ENCODE measurements around the gene GNB1. TPM values are rescaled to one million over a fixed set of nuclear protein-coding genes. Genes with fewer than 3 reads are reported as not detected.

The GNB1 gene
- total RNA-seq, 2 experiments from 2014 or later: 138 to 149 TPM

- H3K4me1 Mint-ChIP-seq (ENCODE audit: low read depth): peaks cover 4% of the 10 kb centered on the region
- CTCF ChIA-PET: interaction anchor here (3.1 kb wide), 1 partner anchor 10 kb away, joined by 13 read pairs; no protein-coding TSS in a partner anchor
- peak within 1 kb of the TSS; percentile 72 for H3K4me3 Mint-ChIP-seq
- H3K9me3 Mint-ChIP-seq: no peaks in the 10 kb centered on the region
- Histone ChIP-seq H3K4me1 (ENCODE audit: insufficient read depth, low read length) (peaks cover 26% of the 10 kb centered on the region), H3K36me3 (ENCODE audit: insufficient read depth, low read length) (no peaks in the 10 kb centered on the region), H3K9me3 (ENCODE audit: control insufficient read depth in 1 of 2, insufficient read depth in 1 of 2, low read length in 2 of 2) (no peaks in the 10 kb centered on the region), H3K4me3 (ENCODE audit: low read length) (peak within 1 kb of the TSS; percentile 50), H3K27me3 (ENCODE audit: control insufficient read depth in 1 of 2, insufficient read depth in 2 of 2, low read length in 2 of 2) (no peaks in the 10 kb centered on the region), H3K27ac (ENCODE audit: low read depth in 1 of 2, low read length in 2 of 2) (peak within 1 kb of the TSS; percentile 41 to 52)
- H3K27ac Mint-ChIP-seq: peak within 1 kb of the TSS; percentile 81
- no peaks in the 10 kb centered on the region for H3K36me3 Mint-ChIP-seq (ENCODE audit: low read depth)
- no peak for TF ChIP-seq CTCF (IDR thresholded peaks at IDR 0.05)
- H3K27me3 Mint-ChIP-seq: no peaks in the 10 kb centered on the region
- ATAC-seq (ENCODE audit: poor library complexity) (peak; percentile 6), DNase-seq (no peak)
- intact Hi-C loops (cut with DNase I, micrococcal nuclease): loop anchor here (1.0 to 5.0 kb wide), 2 partner anchors 10 to 213 kb away; no protein-coding TSS in a partner anchor
- POLR2A ChIA-PET: interaction anchor here (0.8 to 1.7 kb wide), 2 partner anchors 10 kb away, joined by 5 to 6 read pairs; no protein-coding TSS in a partner anchor
These were observed 28.0 kb upstream of the GNB1 start, which contains the start of gene TMEM52 for GRCh38 chr1:1918901-1919303. Gene TMEM52 (minus strand): TSS chr1:1919279. CDS start chr1:1919265, 14 bp downstream.

DNA sequence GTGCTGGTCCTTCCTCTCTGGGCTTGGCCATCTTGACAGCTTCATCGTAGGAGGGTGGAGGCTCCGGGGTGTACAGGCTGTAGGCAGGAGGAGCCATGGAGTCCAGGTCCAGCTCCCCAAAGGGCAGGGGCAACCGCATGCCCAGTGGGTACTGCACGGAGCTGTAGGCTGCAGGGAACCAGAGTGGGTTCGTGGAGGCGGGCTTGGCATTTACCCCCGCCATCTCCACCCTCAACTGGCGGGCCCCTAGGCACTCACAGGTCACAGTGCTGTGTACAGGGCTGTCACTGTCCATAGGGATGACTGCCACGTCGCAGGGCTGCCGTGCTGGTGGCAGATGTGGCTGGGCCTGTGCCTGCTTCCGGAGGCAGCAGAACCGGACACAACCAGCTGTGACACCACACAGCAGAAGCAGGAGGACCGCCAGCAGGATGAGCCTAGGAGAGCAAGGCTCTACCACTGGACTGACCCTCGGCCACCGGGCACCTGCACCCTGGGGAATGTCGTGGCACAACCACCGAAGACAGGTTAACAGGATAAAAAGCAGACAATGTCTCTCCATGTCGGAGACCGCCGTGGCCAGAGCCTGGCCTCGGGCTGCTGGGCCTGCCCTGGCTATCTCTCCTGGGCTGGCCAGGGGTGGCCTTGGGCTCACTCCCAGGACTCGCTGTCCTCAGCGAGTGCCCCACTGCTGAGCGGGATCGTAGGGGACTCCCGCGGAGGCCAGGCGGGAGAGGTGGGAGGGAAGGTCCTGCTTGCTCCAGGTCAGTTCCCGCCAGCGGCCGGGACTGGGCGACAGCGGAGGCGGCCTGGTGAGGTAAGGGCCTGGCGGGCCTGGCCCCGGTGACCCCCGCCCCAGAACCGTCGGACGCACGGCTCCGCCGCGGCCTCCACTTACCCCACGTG, 27.4 kb upstream of the GNB1 start:
- Mint-ChIP-seq H3K36me3 (ENCODE audit: low read depth) (no peaks in the 10 kb centered on the region), H3K9me3 (no peaks in the 10 kb centered on the region), H3K4me3 (peak overlapping the region; percentile 51), H3K27me3 (no peaks in the 10 kb centered on the region), H3K4me1 (ENCODE audit: low read depth) (peaks cover 4% of the 10 kb centered on the region), H3K27ac (no peak overlapping the region)
- intact Hi-C loops (cut with DNase I, micrococcal nuclease): loop anchor here in 1 of 2 experiments (5.0 kb wide), 1 partner anchor 214 kb away; no protein-coding TSS in a partner anchor
- no peak overlapping the region for H3K27ac ChIP-seq (ENCODE audit: low read depth in 1 of 2, low read length in 2 of 2)
- peak overlapping the region; percentile 50 for H3K4me3 ChIP-seq (ENCODE audit: low read length)
- TF ChIP-seq CTCF (IDR thresholded peaks at IDR 0.05): no peak
- CTCF ChIA-PET: interaction anchor here (1.3 to 3.1 kb wide), 2 partner anchors 9 kb away, joined by 5 to 13 read pairs; no protein-coding TSS in a partner anchor
- peak in 1 of 14 experiments; percentile 51 for DNase-seq
- POLR2A ChIA-PET: interaction anchor here (1.7 kb wide), 1 partner anchor 9 kb away, joined by 6 read pairs; no protein-coding TSS in a partner anchor
- H3K27me3 ChIP-seq (ENCODE audit: control insufficient read depth in 1 of 2, insufficient read depth in 2 of 2, low read length in 2 of 2): no peaks in the 10 kb centered on the region
- ATAC-seq (ENCODE audit: poor library complexity): no peak
- H3K4me1 ChIP-seq (ENCODE audit: insufficient read depth, low read length): peaks cover 26% of the 10 kb centered on the region
- H3K36me3 ChIP-seq (ENCODE audit: insufficient read depth, low read length): no peaks in the 10 kb centered on the region
- H3K9me3 ChIP-seq (ENCODE audit: control insufficient read depth in 1 of 2, insufficient read depth in 1 of 2, low read length in 2 of 2): no peaks in the 10 kb centered on the region

- H3K27me3 ChIP-seq (ENCODE audit: control insufficient read depth in 1 of 2, insufficient read depth in 2 of 2, low read length in 2 of 2): no peaks in the 10 kb centered on the region
- DNase-seq: peak in 1 of 14 experiments; percentile 38
- Mint-ChIP-seq H3K36me3 (ENCODE audit: low read depth) (no peaks in the 10 kb centered on the region), H3K4me1 (ENCODE audit: low read depth) (peaks cover 4% of the 10 kb centered on the region), H3K9me3 (no peaks in the 10 kb centered on the region), H3K27me3 (no peaks in the 10 kb centered on the region), H3K4me3 (peak overlapping the region; percentile 51), H3K27ac (no peak overlapping the region)
- ChIA-PET POLR2A (interaction anchor here (1.7 kb wide), 1 partner anchor 8 kb away, joined by 6 read pairs; no protein-coding TSS in a partner anchor), CTCF (interaction anchor here (1.3 kb wide), 1 partner anchor 8 kb away, joined by 5 read pairs; no protein-coding TSS in a partner anchor)
- intact Hi-C loops (cut with DNase I, micrococcal nuclease): loop anchor here in 1 of 2 experiments (5.0 kb wide), 1 partner anchor 215 kb away; no protein-coding TSS in a partner anchor
- no peaks in the 10 kb centered on the region for H3K36me3 ChIP-seq (ENCODE audit: insufficient read depth, low read length)
- TF ChIP-seq CTCF (IDR thresholded peaks at IDR 0.05): no peak
- peaks cover 26% of the 10 kb centered on the region for H3K4me1 ChIP-seq (ENCODE audit: insufficient read depth, low read length)
- ATAC-seq (ENCODE audit: poor library complexity): no peak
- no peak overlapping the region for H3K27ac ChIP-seq (ENCODE audit: low read depth in 1 of 2, low read length in 2 of 2)
- H3K4me3 ChIP-seq (ENCODE audit: low read length): no peak overlapping the region
- H3K9me3 ChIP-seq (ENCODE audit: control insufficient read depth in 1 of 2, insufficient read depth in 1 of 2, low read length in 2 of 2): no peaks in the 10 kb centered on the region
These were observed 26.6 kb upstream of the GNB1 start for GRCh38 chr1:1917304-1917976.

Measured in CD4-positive, alpha-beta T cell (primary cell).